Measurements from ENCODE around the gene LGMN.

- TF ChIP-seq, protein P1, sequence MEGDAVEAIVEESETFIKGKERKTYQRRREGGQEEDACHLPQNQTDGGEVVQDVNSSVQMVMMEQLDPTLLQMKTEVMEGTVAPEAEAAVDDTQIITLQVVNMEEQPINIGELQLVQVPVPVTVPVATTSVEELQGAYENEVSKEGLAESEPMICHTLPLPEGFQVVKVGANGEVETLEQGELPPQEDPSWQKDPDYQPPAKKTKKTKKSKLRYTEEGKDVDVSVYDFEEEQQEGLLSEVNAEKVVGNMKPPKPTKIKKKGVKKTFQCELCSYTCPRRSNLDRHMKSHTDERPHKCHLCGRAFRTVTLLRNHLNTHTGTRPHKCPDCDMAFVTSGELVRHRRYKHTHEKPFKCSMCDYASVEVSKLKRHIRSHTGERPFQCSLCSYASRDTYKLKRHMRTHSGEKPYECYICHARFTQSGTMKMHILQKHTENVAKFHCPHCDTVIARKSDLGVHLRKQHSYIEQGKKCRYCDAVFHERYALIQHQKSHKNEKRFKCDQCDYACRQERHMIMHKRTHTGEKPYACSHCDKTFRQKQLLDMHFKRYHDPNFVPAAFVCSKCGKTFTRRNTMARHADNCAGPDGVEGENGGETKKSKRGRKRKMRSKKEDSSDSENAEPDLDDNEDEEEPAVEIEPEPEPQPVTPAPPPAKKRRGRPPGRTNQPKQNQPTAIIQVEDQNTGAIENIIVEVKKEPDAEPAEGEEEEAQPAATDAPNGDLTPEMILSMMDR (IDR thresholded peaks at IDR 0.05; ENCODE audit: poor library complexity, severe bottlenecking) = no peak
- TF ChIP-seq EZH2 (IDR thresholded peaks at IDR 0.05; ENCODE audit: borderline replicate concordance, insufficient read depth, low read length, poor library complexity, severe bottlenecking) = no peak
Measured at GRCh38 chr14:92709340-92710000, 39.0 kb downstream of the LGMN start.

Measured in neural cell (in vitro differentiated cells).